C4-2B (cell line): ENCODE results near the gene STT3B.
"Not testable (repeated sequence)": the region's sequence is repeated elsewhere in the genome, so short reads cannot be mapped to it uniquely, and the experiment has no call there.

Source experiments
- CTCF ChIP-seq: fragments of 450-650 bp; conservative IDR thresholded peaks from 2 replicates; pipeline ENCODE4 v1.5.1; 2017; ENCODE audit warnings: mild to moderate bottlenecking
- ZFX ChIP-seq: fragments of 450-650 bp; IDR thresholded peaks from 2 replicates; pipeline ENCODE4 v1.6.1; 2017

- not testable (repeated sequence) for TF ChIP-seq CTCF, ZFX
These were observed 26.2 kb upstream of the STT3B start for GRCh38 chr3:31506515-31506914.
